Liver (tissue), 9 donors: ENCODE results near the gene SPDEF. TPM values are rescaled to one million over a fixed set of nuclear protein-coding genes. Genes with fewer than 3 reads are reported as not detected.

Experiments
- DNase-seq: peaks from one replicate; pipeline ENCODE4 v3.0.0-alpha.2; 2017; ENCODE audit warnings: low spot score
- H3K27ac ChIP-seq, 2 donors: one replicate each; pipeline ENCODE4 v1.7.0; 2013; ENCODE audit warnings: inconsistent platforms in 2 of 2, low read length in 2 of 2, control low read depth in 1 of 2, low read depth in 1 of 2, mild to moderate bottlenecking in 1 of 2
- H3K27me3 ChIP-seq, 4 donors: one replicate each; pipeline versions ENCODE4 v1.6.1 to v1.7.0; 2013; ENCODE audit warnings: low read length in 3 of 4, inconsistent platforms in 1 of 4, mild to moderate bottlenecking in 1 of 4, moderate library complexity in 1 of 4; ENCODE audit not compliant: control insufficient read depth in 4 of 4, insufficient read depth in 4 of 4
- H3K36me3 ChIP-seq, 4 donors: one replicate each; pipeline versions ENCODE4 v1.6.1 to v1.7.0; 2013; ENCODE audit warnings: low read length in 3 of 4, mild to moderate bottlenecking in 3 of 4, low read depth in 1 of 4, moderate library complexity in 1 of 4; ENCODE audit not compliant: control insufficient read depth in 4 of 4, insufficient read depth in 3 of 4
- H3K4me1 ChIP-seq, 4 donors: one replicate each; pipeline versions ENCODE4 v1.6.1 to v1.7.0; 2013; ENCODE audit warnings: low read length in 3 of 4, mild to moderate bottlenecking in 3 of 4, moderate library complexity in 1 of 4; ENCODE audit not compliant: control insufficient read depth in 4 of 4, insufficient read depth in 4 of 4
- H3K4me3 ChIP-seq, 3 donors: one replicate each; pipeline versions ENCODE4 v1.6.1 to v1.7.0; 2013; ENCODE audit warnings: low read length in 3 of 3, control low read depth in 1 of 3, low read depth in 1 of 3, mild to moderate bottlenecking in 1 of 3
- H3K9ac ChIP-seq, 2 donors: one replicate each; pipeline ENCODE4 v1.7.0; 2013; ENCODE audit warnings: low read length in 2 of 2, mild to moderate bottlenecking in 2 of 2, moderate library complexity in 2 of 2, control low read depth in 1 of 2, low read depth in 1 of 2
- H3K9me3 ChIP-seq, 4 donors: one replicate each; pipeline versions ENCODE4 v1.6.1 to v1.7.0; 2013; ENCODE audit warnings: low read length in 3 of 4; ENCODE audit not compliant: control insufficient read depth in 4 of 4
- CTCF ChIP-seq: fragments of 150-350 bp; IDR thresholded peaks from 2 replicates; pipeline ENCODE4 v1.5.1; 2017; ENCODE audit warnings: improper control_type of control experiment, low read depth, low read length; ENCODE audit not compliant: missing input control
- EGR1 ChIP-seq, 2 donors: IDR thresholded peaks; 2 replicates each; pipeline ENCODE4 v1.6.1; 2016 to 2018; ENCODE audit warnings: antibody characterized with exemption in 2 of 2, low read depth in 2 of 2
- FOXA1 ChIP-seq: IDR thresholded peaks from 2 replicates; pipeline ENCODE4 v1.6.1; 2016; ENCODE audit warnings: antibody characterized with exemption
- FOXA2 ChIP-seq: IDR thresholded peaks from 2 replicates; pipeline ENCODE4 v1.6.1; 2016; ENCODE audit warnings: antibody characterized with exemption
- GABPA ChIP-seq, 2 donors: IDR thresholded peaks in 1 of 2; conservative IDR thresholded peaks in 1 of 2; 2 replicates each; pipeline ENCODE4 v1.6.1; 2016; ENCODE audit warnings: antibody characterized with exemption in 2 of 2, mild to moderate bottlenecking in 1 of 2, moderate library complexity in 1 of 2
- HNF4G ChIP-seq: IDR thresholded peaks from 2 replicates; pipeline ENCODE4 v1.6.1; 2016; ENCODE audit warnings: antibody characterized with exemption
- JUND ChIP-seq, 2 donors: IDR thresholded peaks; 2 replicates each; pipeline ENCODE4 v1.6.1; 2016; ENCODE audit warnings: antibody characterized with exemption in 2 of 2
- MAX ChIP-seq: IDR thresholded peaks from 2 replicates; pipeline ENCODE4 v1.6.1; 2016; ENCODE audit warnings: antibody characterized with exemption
- NR2F2 ChIP-seq: IDR thresholded peaks from 2 replicates; pipeline ENCODE4 v1.6.1; 2016; ENCODE audit warnings: antibody characterized with exemption
- RAD21 ChIP-seq, 2 donors: IDR thresholded peaks; 2 replicates each; pipeline ENCODE4 v1.6.1; 2016; ENCODE audit warnings: antibody characterized with exemption in 2 of 2, mild to moderate bottlenecking in 2 of 2
- REST ChIP-seq: IDR thresholded peaks from 2 replicates; pipeline ENCODE4 v1.6.1; 2016; ENCODE audit warnings: antibody characterized with exemption, mild to moderate bottlenecking
- RXRA ChIP-seq, 2 donors: IDR thresholded peaks; 2 replicates each; pipeline ENCODE4 v1.6.1; 2017 to 2018; ENCODE audit warnings: antibody characterized with exemption in 2 of 2, mild to moderate bottlenecking in 1 of 2
- SP1 ChIP-seq: IDR thresholded peaks from 2 replicates; pipeline ENCODE4 v1.6.1; 2018; ENCODE audit warnings: antibody characterized with exemption, mild to moderate bottlenecking
- TAF1 ChIP-seq: conservative IDR thresholded peaks from 2 replicates; pipeline ENCODE4 v1.6.1; 2016; ENCODE audit warnings: antibody characterized with exemption, mild to moderate bottlenecking
- YY1 ChIP-seq: IDR thresholded peaks from 2 replicates; pipeline ENCODE4 v1.6.1; 2016; ENCODE audit warnings: antibody characterized with exemption, mild to moderate bottlenecking
- ZBTB33 ChIP-seq: IDR thresholded peaks from 2 replicates; pipeline ENCODE4 v1.6.1; 2016; ENCODE audit warnings: antibody characterized with exemption
- WGBS: extraction: QIAGEN DNeasy Blood & Tissue Kit; methylation state at CpG from one replicate; pipeline ENCODE4 v1.1.7; 2013; 5-methylcytosine and 5-hydroxymethylcytosine counted together
- polyA plus RNA-seq, 2 donors: library from polyadenylated mRNA; stranded (reverse) in 1 of 2; unstranded in 1 of 2; fragments of 200-250 nt in 1 of 2; fragments of >200 nt in 1 of 2; fragmentation: Nextera tagmentation in 1 of 2; extraction: Ambion mirVana in 1 of 2; gene quantifications; one replicate each; pipeline versions ENCODE4 v1.2.1 to v1.2.3, GENCODE V29; 2013 to 2015
- total RNA-seq, 2 donors: library from RNA; depleted of rRNA; stranded (reverse); fragments of >200 nt; gene quantifications; one replicate each; pipeline ENCODE4 v1.2.3, GENCODE V29; 2014
- donor health status: healthy.
- donor health status: healthy.
- donor health status: healthy.
- donor health status: healthy.
- donor health status: healthy.

The SPDEF gene
- total and polyA plus RNA-seq, 4 donors: 0.05 to 0.09 TPM; not detected in 2

DNA sequence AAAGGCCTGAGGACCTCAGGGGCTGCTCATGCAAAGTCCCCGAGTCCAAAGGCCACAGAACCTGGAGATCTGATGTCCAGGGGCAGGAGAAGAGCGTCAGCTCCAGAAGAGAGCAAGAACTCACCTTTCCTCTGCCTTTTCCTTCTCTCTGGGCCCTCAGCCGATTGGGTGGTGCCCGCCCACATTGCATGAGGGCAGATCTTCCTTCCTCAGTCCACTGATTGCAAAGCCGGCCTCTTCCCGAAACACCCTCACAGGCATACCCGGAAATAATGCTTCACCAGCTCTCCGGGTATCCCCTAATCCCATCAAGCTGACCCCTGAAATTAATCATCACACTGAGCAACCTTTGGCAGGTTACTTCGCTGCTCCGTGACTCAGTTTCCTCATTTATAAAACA, 33.4 kb downstream of the SPDEF start:
- 83% methylated on average over 10 of the region's 10 CpGs for WGBS
- H3K9me3 ChIP-seq: no peaks in the 10 kb centered on the region
- no peak overlapping the region for H3K4me3 ChIP-seq
- H3K27ac ChIP-seq: no peak overlapping the region
- H3K36me3 ChIP-seq: no peaks in the 10 kb centered on the region
- DNase-seq: no peak
- no peaks in the 10 kb centered on the region for H3K27me3 ChIP-seq
- H3K4me1 ChIP-seq: peaks cover 2 to 5% (median 3%) of the 10 kb centered on the region in 4 donors
- H3K9ac ChIP-seq: no peak overlapping the region
- TF ChIP-seq YY1 (no peak), CTCF (no peak), NR2F2 (no peak), ZBTB33 (no peak), SP1 (no peak), REST (no peak), MAX (no peak), JUND (IDR thresholded peaks at IDR 0.05) (no peak), HNF4G (no peak), RAD21 (IDR thresholded peaks at IDR 0.05) (no peak), FOXA2 (no peak), EGR1 (IDR thresholded peaks at IDR 0.05; ENCODE audit: low read depth in 2 of 2) (no peak), FOXA1 (no peak), RXRA (IDR thresholded peaks at IDR 0.05) (no peak), TAF1 (no peak), GABPA (IDR thresholded peaks at IDR 0.05 in 1 of 2, conservative IDR thresholded peaks at IDR 0.05 in 1 of 2) (no peak)
